NK-92 (cell line): ENCODE data around the gene PTPRK.

ENCODE experiments used
- DNase-seq: peaks from one replicate; lab custom pipeline; 2025; ENCODE audit not compliant: unreplicated experiment; lab: John Stamatoyannopoulos, UW

PTPRK gene

DNA sequence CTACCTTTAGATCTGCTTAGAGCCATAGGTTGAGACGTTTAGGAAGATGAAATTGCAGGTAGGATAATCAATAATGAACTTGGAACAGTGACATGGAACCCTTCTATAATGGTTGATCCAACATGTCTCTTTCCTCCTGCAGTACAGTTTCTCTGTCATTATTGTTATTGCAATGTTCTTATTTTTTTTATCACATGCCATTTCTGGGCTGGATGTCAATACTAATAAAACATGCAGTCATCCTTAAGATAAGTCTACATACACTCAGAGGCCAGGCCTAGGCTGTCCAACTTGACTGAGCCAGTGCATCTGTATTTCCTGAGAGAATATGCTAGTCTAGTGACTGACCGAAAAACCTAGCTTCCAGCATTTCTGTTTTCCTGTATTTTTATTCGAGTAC lies 544.3 kb downstream of the PTPRK start:
- DNase-seq, result no peak

DNA sequence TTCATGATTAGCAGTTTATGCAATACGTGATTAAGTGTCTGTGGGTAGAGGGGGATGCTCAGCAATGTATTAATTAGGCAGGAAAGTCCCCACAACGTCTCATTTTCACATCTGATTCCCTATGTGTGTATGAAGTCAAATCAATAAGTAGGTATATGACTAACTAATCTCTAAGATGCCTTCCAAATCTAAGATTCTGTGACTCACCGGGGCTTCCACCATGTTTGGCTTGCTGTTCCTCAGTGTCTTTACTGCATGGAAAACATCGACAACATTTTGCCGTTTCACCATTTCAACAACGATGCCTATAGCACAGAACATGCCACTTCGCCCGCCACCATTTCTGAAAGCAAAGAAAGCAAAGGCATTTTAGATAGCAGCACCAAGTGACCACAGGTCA lies 547.6 kb downstream of the PTPRK start:
- no peak for DNase-seq

- DNase-seq, result no peak
These were observed 548.4 kb downstream of the PTPRK start for GRCh38 chr6:127971945-127972391.

GRCh38 chr6:127971386-127971785 lies 549.0 kb downstream of the PTPRK start:
- no peak for DNase-seq

- no peak for DNase-seq
These were observed 550.7 kb downstream of the PTPRK start for GRCh38 chr6:127969701-127970100.

DNA sequence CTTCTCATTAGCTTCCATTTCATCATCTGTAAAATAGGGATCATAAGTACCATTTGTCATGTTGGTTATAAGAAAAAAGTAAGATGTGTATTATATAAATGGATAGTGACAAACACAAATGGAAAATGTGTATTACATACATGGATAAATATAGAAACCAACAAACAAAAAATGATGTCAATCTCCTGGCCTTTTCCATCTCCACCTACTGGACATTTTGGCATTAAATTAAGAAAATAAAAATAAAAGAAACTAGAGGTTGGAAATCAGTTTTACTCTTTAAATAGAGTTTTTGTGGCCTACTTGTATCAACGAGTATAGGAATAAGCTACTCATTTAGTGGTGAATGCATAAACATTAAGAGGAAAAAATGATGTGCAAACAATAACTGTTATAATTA lies 552.0 kb downstream of the PTPRK start:
- DNase-seq, result no peak

DNA sequence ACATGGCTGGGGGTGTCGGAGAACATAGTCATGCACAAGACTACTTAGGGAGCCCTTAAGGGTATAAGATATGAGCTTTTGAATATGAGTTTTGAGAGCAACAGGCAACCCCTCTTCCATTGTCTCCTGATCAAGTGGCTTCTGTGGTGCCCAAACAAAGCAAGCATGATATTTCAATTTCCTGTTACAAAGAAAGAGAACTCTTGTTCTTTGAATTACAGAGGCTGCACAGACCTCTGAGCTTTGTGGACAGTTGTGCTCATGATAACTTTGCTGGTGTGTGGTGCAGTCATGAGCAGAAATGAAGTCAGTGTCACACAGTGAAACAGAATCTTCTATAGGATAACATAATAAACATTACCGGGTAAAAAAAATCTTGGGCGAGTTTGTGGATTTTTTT lies 552.7 kb downstream of the PTPRK start:
- DNase-seq, result no peak

DNA sequence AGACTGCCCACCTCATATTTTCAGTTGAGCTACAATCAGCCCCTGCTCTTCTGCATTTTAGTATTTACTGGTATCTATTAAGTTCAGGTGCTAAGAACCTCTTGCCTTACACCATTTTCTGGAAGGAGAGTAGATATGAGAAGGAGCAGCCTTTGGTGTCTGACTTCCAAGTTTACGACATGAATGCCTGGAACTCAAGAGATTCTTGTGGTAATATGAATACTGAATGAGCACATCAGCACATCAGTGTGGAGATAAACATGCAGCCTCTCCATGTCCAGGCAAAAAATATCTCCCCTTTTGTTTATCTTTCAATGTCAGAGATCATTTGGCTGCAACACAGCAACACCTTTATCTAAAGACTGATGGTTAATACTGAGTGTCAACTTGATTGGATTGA lies 553.8 kb downstream of the PTPRK start:
- DNase-seq, result no peak

- no peak for DNase-seq
These were observed 556.9 kb downstream of the PTPRK start for GRCh38 chr6:127963495-127963894.

- DNase-seq, result no peak
These were observed 560.5 kb downstream of the PTPRK start for GRCh38 chr6:127959869-127960268.

GRCh38 chr6:127956956-127957355 lies 563.4 kb downstream of the PTPRK start:
- DNase-seq, result no peak

DNA sequence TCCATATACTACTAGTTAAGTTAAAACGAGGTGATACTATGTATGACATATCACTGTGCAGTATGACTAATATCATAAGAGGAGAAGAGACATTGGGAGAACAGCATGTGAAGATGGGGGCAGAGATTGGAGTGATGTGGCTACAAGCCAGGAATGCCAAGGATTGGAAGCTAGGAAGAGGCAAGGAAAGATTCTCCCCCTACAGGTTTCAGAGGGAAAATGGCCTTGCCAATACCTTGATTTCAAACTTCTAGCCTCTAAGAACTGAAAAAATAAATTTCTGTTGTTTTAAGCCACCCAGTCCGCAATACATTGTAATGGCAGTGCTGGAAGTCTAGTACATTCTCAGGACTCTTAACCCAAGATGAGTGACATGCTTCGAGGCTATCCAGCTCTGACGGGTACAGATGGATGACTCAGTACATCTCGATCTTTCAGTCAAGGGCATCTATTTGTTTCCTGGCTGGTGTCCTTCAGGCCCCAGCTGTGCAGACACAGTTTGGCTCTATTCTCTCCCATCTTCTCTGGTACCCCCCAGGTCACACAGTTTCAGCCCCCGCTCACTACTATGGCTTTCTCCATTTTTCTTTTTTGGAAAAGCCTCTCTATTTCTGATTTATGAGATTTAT lies 564.0 kb downstream of the PTPRK start:
- DNase-seq, result no peak

- no peak for DNase-seq
These were observed 566.3 kb downstream of the PTPRK start for GRCh38 chr6:127954082-127954481.

GRCh38 chr6:127952831-127953230 lies 567.6 kb downstream of the PTPRK start:
- no peak for DNase-seq

DNA sequence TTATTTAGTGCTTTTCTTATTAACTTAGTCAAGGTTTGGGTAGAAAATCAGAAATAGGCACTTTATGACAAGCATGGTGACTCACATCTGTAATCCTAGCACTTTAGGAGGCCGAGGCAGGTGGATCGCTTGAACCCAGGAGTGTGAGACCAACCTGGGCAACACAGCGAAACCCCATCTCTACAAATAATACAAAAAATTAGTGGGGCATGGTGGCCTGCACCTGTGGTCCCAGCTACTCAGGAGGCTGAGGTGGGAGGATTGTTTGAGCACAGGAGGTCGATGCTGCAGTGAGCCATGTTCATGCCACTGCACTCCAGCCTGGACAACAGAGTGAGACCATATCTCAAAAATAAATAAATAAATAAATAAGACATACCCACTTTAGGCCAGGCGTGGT lies 568.2 kb downstream of the PTPRK start:
- DNase-seq, result no peak

DNA sequence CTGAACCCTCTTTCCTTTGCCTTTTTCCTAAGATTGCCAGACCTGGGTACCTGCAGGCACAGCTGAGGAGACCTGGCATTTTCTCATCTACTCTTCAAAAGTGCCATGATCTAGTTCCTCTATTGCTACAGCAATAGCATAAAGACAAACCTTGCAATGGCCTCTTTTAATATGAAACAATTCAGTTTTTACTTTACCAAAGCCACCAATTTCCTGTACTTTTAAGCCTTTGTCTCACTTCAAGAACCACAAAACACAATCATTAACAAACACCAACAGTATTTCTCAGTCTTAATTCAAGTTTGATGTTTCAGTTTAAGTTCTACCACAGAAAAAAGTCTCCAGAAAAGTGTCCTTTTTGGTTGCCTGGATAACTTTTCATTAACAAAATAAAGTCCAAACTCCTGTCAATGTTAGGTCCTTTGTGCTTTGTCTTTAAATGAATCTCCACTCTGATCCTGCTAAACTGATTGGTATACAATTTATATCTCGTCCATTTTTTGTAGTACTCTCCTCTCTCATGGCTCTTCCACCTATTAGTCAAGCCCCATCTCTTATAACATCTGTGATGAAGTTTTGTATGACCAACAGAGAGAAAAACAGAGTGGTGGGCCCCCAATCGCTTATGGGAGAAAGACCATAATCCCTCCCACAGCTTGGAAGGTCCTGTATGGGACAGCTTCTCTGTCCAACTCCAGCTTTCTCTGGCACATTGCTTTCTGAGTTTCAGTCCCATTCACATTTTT lies 569.1 kb downstream of the PTPRK start:
- DNase-seq, result no peak

GRCh38 chr6:127950566-127951145 lies 569.7 kb downstream of the PTPRK start:
- no peak for DNase-seq

- no peak for DNase-seq
These were observed 571.1 kb downstream of the PTPRK start for GRCh38 chr6:127949251-127949650.

DNA sequence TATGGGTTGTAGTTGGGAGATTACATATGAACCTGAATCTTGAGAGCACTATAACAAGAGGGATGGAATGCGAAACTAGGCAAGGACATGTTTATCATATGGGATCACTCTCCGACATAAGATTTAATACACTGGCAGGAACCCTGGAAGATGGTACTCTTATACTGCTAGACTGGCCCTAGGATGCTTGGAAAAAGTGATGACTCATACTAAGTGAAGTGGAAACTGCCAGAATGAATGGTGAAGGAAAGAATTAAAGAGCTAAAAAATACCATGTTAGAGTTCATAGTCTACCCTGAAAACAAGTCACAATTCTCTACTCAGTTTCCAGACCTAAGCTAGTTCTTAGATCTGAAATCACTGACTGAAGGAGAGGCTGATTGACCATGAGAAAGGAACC lies 574.0 kb downstream of the PTPRK start:
- no peak for DNase-seq

DNA sequence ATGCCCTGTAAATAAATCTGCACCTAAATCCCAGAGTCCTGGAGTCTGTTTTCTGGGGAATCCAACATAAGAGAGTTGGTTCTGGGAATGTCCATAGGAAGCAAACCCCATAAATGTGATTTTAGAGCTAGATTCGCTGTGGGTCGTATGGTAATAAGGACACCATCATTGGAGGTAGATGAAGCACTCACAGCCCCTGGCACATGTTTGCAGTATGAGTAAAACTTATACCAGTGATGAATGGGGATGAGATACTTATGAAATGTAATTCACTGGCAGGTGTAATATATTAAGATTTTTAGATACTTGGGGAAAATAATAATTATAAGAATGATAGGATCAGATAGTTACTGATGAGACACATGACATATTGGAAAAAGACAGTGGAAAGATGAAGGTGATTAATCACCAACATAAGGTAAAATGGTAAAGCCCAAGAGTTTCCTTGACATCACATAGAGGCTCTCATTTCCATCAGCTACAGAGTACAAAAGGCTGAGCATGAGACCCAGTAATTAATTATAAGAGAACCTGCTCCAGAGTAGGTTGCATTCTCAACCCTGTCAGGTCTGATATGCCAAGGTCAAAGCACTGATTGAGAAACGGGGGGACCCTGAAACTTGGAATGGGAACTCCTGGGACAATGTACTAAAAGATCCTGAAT lies 574.8 kb downstream of the PTPRK start:
- DNase-seq, result no peak

- DNase-seq, result no peak
These were observed 579.2 kb downstream of the PTPRK start for GRCh38 chr6:127941228-127941627.
